Stimulated activated CD4-positive, alpha-beta T cell treated with anti-CD3 and anti-CD28 coated beads, Interleukin-1b, Interleukin-23, amount 100 ng/mL, for 24 hours (primary cell): ENCODE results near the gene GNAS.
A peak's percentile ranks its signal among the peaks of the same experiment; 100 is the strongest.
"Not testable (repeated sequence)": the region's sequence is repeated elsewhere in the genome, so short reads cannot be mapped to it uniquely, and the experiment has no call there.

ENCODE experiments used
- DNase-seq, 4 experiments: peaks; one replicate each; pipeline ENCODE4 v3.0.0-alpha.2; 2020; ENCODE audit warnings: low read depth in 4 of 4, low spot score in 1 of 4

The GNAS gene

GRCh38 chr20:58828136-58828535, 24.4 kb upstream of the GNAS start:
- DNase-seq = no peak

DNA sequence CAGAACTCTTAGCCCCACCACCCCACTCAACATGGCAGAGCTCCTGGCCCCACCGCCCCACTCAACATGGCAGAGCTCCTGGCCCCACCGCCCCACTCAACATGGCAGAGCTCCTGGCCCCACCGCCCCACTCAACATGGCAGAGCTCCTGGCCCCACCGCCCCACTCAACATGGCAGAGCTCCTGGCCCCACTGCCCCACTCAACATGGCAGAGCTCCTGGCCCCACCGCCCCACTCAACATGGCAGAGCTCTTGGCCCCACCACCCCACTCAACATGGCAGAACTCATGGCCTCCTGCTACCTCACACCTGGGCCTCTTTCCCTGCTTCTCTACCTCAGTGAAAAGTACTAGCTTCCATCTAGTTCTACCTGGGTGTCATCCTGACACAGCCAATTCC, 23.7 kb upstream of the GNAS start:
- not testable (repeated sequence) for DNase-seq

GRCh38 chr20:58829531-58829941, 23.0 kb upstream of the GNAS start:
- no peak for DNase-seq

GRCh38 chr20:58832457-58832856, 20.1 kb upstream of the GNAS start:
- no peak for DNase-seq

DNA sequence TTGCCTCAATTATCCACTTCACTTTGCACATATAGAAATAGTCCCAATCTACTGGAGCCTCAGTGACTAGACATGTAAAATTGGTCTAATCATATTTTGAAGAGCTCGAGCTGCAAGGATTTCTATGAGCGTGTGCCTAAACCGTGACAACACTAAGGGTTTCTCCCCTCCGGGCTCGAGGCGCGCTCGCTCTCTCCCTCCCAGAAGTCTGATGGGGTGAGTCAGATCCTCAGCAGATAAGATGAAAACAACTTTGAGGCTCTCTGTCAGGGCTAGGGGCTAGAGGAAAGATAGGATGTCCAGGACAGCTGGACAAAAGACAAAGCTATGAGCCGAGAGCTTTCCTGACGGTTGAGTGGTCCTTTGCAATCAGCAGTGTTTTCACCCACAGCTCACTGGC, 18.6 kb upstream of the GNAS start:
- no peak for DNase-seq

DNA sequence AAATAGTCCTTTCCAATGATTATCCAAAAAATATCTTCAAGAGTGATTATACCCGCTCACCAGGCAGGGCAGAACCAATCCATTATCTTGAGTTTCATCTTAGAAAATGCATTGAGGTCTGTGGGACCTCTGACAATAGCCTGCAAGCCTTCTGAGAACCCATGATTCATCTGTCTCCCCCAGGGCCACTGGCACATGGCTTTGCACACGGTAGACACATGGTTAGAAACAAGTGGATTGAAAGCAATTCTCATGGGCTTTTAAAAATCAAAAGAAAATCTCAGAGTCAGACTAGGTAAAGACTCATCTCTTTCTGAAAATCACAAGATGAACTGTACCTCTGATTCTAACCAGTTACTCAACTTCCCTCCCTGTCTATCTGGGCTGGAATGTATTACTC, 17.3 kb upstream of the GNAS start:
- DNase-seq = no peak

- DNase-seq = no peak
These were observed 15.8 kb upstream of the GNAS start for GRCh38 chr20:58836616-58837204.

DNA sequence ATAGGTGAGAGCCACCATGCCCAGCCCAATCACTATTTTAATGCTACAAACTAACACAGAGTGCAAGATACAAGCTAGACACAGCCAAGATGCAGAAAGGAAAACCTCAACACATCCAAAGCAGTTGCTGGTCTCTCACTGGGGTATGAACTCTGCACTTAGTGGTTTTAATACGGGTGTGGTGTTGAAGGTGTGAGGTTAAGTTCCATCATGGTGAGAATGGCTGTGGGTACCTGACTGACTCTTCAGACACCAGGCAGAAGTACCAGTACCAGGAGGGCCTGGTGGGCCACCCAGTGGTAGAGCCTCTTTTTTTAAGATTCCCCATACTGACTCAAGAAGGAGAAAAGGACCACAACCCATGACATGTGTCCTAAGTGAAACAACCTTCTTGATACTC, 14.8 kb upstream of the GNAS start:
- no peak for DNase-seq

- no peak for DNase-seq
These were observed 14.3 kb upstream of the GNAS start for GRCh38 chr20:58838174-58838573.

GRCh38 chr20:58839474-58839874, 13.0 kb upstream of the GNAS start:
- DNase-seq = no peak

DNA sequence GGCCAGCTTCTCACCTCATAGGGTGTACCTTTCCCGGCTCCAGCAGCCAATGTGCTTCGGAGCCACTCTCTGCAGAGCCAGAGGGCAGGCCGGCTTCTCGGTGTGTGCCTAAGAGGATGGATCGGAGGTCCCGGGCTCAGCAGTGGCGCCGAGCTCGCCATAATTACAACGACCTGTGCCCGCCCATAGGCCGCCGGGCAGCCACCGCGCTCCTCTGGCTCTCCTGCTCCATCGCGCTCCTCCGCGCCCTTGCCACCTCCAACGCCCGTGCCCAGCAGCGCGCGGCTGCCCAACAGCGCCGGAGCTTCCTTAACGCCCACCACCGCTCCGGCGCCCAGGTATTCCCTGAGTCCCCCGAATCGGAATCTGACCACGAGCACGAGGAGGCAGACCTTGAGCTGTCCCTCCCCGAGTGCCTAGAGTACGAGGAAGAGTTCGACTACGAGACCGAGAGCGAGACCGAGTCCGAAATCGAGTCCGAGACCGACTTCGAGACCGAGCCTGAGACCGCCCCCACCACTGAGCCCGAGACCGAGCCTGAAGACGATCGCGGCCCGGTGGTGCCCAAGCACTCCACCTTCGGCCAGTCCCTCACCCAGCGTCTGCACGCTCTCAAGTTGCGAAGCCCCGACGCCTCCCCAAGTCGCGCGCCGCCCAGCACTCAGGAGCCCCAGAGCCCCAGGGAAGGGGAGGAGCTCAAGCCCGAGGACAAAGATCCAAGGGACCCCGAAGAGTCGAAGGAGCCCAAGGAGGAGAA, 12.3 kb upstream of the GNAS start:
- no peak for DNase-seq

DNA sequence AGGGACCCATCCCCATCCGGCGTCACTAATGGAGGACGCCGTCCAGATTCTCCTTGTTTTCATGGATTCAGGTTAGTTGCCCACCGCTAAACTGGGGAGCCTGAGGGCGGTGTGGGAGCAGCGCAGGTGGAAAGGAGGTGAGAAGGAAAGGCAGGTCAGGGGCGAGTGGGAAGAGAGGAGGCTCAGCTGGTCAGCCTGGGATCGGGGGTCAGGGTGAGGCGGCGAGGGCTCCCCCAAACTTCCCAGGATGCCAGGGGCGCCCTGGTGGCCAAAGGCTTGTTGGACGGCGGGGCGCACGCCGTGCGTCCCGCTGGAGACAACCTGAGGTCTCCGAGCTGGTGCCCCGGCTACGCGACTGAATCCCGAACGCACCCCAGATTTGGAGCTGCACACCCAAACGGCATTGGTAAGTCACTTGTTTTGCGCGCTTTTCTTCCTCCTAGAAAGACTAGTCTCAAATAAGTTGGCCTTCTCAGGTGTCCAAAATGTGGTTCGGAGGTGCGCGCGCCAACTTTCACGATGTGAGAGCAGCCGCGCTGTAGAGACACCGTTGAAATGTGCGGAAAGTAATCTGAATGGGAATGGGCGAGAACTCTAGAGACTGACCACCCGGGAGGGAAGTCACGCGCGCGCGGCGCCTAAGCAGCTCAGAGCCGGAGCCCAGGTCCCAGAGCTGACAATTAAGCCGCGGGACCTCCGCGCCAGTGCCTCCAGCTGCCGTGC, 11.5 kb upstream of the GNAS start:
- DNase-seq = no peak

DNA sequence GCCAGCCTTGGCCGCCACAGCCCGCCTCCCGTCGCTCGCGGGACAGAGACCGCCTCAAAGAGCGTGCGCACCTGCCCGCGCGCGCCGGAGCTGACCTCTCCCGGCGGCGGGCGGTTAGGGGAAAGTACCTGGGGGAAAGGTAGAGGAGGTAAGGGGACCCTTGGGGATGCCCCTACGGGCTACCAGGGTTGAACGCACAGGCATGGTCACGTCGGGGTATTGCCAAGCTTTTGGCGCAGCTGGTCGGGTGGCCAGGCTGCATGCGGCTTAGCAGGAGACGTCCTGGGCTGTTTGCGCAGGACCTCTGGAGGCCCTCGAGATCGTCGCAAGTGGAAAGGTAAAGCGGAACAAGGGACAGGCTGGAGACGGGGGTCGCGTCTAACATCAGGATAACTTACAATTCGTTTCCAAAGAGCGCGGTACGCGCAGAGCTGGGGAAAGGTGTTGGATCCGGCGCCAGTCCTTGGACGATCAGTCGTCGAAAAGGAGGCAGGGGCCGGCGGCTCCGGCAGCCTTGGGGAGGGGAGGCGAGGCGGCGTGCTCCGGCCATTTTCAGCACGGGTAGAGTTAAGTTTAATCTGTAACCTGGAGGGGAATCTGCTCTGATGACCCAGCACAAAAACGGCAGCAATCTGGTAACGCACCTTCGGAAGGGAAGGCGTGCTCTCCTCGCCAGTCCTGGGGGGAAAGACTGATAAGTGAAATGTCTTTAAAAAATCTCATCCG, 10.8 kb upstream of the GNAS start:
- no peak for DNase-seq

- DNase-seq = no peak
These were observed 10.2 kb upstream of the GNAS start for GRCh38 chr20:58842276-58842675.

- no peak for DNase-seq
These were observed 9.4 kb upstream of the GNAS start for GRCh38 chr20:58843128-58843556.

DNA sequence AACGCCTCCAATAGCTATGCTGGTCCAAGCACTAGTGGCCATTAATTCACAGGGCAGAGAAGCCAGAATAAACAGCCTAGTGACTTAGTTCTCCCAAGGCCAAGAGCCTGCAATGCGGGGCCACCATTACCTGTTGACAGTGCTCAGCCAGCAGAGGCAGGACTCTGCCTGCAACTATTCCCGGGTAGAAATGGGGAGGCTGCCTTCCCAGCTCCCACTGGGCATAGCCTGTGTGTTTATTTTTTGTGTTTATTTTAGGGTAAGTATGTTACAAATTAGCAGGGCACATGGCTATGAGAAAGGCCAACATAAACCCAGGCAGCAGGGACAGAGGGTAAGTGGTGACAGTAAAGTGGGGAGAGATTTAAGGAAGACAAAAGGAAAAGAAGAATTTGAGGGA, 6.8 kb upstream of the GNAS start:
- DNase-seq = no peak

- DNase-seq = no peak
These were observed 5.1 kb upstream of the GNAS start for GRCh38 chr20:58847463-58847862.

DNA sequence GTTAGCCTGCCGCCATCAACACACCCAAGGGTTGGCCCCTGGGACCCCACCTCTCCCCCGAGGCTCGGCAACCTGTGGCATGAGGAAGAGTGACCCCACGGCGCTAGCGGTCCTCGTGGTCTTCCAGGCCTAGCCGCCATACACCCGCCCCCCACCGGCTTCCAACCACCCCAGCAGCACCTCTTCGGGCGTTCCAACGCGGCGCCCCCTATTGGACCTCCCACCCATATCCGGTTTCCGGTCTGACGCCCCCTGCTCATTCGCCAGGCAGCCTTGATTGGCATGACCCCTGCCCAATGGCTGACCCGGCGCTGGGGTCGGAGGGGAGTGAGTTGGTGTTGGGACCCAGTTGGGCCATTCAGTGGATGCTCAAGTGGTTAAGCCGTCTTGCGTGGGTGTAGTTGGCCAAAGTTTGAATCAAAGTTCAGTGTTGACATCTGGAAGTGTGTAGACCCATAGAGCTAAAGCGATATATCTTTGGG, 1.8 kb upstream of the GNAS start, which contains the start of gene GNAS-AS1:
TSS of gene GNAS-AS1 (minus strand) at position 210 of the 482 bp plus-strand sequence.
- DNase-seq = peak; percentile 57 to 81 (median 68)

DNA sequence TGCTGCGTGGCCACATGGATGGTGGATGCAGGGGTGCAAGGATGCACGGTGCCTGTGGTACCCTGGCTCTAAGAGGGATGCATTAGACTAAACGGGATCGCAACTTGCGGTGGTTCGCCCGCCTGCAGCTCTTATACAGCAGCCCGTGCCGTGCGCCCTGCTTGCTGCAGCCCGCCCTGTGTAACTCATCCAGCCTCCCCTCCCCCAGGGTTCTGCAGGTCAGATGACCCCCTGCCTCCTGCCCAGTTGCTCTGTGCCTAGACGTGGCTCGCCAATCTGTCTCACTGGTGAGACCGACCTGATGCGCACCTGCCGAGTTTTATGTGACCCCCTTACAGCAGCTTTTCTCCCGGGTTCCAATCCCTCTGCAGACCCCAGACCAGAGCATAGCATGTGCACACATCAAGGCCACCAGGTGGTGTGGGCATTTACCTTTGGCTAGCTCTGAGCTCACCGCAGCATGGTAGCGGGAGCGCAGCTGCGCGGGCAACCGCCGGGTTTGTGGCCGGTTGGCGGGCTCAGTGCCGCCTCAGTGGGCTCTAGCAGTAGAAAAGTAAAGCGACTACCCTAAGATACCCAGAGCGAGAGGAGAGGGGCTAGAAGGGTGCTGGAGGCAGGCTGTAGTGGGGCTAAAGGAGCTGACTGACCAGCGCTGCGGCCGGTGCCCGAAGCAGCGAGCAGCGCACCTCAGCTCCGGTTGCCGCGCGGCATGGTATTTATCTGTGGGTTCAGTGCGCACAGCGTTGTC, 1.1 kb upstream of the GNAS start:
- no peak for DNase-seq

DNA sequence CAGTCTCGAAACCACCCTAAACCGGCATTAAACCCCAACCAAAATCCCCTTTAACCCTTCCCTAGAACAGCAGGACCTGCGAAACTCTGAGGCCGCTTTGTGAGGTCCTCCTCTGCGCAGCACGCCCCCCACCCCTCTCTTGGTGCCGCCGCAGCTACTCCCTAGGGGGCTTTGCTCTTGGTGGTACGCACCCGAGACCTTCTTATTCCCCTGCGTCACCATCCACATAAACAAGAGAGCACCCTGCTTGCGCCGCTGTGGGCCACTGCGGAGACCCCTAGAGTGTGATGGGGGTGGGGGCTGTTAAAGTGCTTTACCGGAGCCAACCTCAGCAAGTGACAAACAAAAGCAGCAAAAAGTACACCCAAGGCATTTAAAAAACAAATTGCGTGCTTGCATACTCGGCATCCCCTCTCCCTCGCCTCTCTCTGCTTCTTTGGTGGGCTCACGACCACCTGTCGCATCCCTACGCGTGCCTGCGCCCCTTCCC, 502 bp upstream of the GNAS start:
- no peak for DNase-seq

GRCh38 chr20:58853466-58853865, 950 bp downstream of the GNAS start:
- DNase-seq = no peak
